Measurements from ENCODE around the gene MYBPC3.

The MYBPC3 gene

GRCh38 chr11:47352556-47352955 lies at the start of gene MYBPC3:
Gene MYBPC3 (minus strand): TSS chr11:47352702. CDS start chr11:47352647, 55 bp downstream.
- no peak for DNase-seq

- no peak for DNase-seq
These were observed 48.3 kb upstream of the MYBPC3 start for GRCh38 chr11:47400768-47401279.

GRCh38 chr11:47399860-47400767 lies 47.6 kb upstream of the MYBPC3 start:
- DNase-seq, result no peak

GRCh38 chr11:47398551-47398950 lies 46.0 kb upstream of the MYBPC3 start:
- no peak for DNase-seq

GRCh38 chr11:47398011-47398410 lies 45.5 kb upstream of the MYBPC3 start:
- DNase-seq, result no peak

- no peak for DNase-seq
These were observed 43.5 kb upstream of the MYBPC3 start for GRCh38 chr11:47396049-47396320.

- DNase-seq, result no peak
These were observed 42.9 kb upstream of the MYBPC3 start for GRCh38 chr11:47395223-47396048.

- no peak for DNase-seq
These were observed 42.1 kb upstream of the MYBPC3 start for GRCh38 chr11:47394322-47395222.

- no peak for DNase-seq
These were observed 41.5 kb upstream of the MYBPC3 start for GRCh38 chr11:47394050-47394321.

- no peak for DNase-seq
These were observed 40.9 kb upstream of the MYBPC3 start for GRCh38 chr11:47393163-47394049.

GRCh38 chr11:47392546-47393162 lies 40.2 kb upstream of the MYBPC3 start:
- DNase-seq, result no peak

GRCh38 chr11:47391711-47392432 lies 39.4 kb upstream of the MYBPC3 start:
- DNase-seq, result no peak

GRCh38 chr11:47391077-47391583 lies 38.6 kb upstream of the MYBPC3 start:
- DNase-seq, result no peak

- no peak for DNase-seq
These were observed 37.9 kb upstream of the MYBPC3 start for GRCh38 chr11:47390422-47390760.

- DNase-seq, result no peak
These were observed 37.3 kb upstream of the MYBPC3 start for GRCh38 chr11:47389577-47390421.

- no peak for DNase-seq
These were observed 36.4 kb upstream of the MYBPC3 start for GRCh38 chr11:47388697-47389576.

- DNase-seq, result no peak
These were observed 35.6 kb upstream of the MYBPC3 start for GRCh38 chr11:47387944-47388696.

GRCh38 chr11:47384498-47384897 lies 32.0 kb upstream of the MYBPC3 start:
- DNase-seq, result no peak

Data from NCI-H1417 treated with DMSO at 0.1 percent for 48 hours (cell line).